ENCODE data around the gene AMACR.
"Not testable (repeated sequence)": the region's sequence is repeated elsewhere in the genome, so short reads cannot be mapped to it uniquely, and the experiment has no call there.

The AMACR gene

GRCh38 chr5:33973271-33973670, 34.6 kb downstream of the AMACR start:
- FAIRE-seq (no peak), DNase-seq (ENCODE audit: insufficient read length, low spot score) (no peak)

GRCh38 chr5:33969572-33970452, 38.0 kb downstream of the AMACR start:
- FAIRE-seq, result peak; percentile 86
- peak; percentile 87 for DNase-seq (ENCODE audit: insufficient read length, low spot score)

DNA sequence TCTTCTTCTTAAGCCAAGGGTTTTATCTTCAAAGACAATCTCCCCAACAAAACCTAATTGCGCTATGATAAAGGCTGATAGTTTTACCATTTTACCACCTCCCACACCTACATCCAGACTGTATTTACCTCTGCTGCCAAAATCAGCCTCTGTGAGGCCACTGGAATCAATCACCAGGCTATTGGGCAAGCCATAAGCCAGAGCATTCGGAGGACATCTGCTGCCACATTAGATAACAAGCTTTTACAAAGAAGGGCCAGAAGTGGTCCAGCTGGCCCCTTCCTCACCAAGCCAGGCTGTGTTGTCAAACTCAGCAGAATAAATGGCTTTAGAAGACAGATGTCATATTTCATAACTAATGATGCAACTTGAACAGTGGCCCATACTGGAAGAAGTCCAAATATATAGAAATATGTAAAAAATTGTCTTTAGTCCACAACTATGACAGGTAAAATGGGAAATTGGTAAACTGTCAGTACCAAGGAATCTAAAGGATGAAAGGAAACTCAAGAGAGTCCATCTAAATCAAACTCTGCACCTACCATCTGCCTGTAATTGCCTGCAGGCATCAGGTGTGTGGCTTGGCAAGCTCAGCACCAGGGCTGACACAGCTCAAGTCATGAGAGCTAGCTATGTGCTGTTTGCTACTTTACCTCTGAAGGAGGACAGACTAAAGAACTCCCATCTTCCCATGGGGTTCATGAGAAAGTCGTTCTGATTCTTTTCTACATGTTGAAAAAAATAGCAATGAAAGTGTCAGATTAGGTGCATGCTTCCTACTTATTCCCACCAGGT, 39.4 kb downstream of the AMACR start:
- peak; percentile 33 for FAIRE-seq
- no peak for DNase-seq (ENCODE audit: insufficient read length, low spot score)

GRCh38 chr5:33966805-33967204, 41.0 kb downstream of the AMACR start:
- DNase-seq (ENCODE audit: insufficient read length, low spot score), result no peak
- FAIRE-seq, result no peak

DNA sequence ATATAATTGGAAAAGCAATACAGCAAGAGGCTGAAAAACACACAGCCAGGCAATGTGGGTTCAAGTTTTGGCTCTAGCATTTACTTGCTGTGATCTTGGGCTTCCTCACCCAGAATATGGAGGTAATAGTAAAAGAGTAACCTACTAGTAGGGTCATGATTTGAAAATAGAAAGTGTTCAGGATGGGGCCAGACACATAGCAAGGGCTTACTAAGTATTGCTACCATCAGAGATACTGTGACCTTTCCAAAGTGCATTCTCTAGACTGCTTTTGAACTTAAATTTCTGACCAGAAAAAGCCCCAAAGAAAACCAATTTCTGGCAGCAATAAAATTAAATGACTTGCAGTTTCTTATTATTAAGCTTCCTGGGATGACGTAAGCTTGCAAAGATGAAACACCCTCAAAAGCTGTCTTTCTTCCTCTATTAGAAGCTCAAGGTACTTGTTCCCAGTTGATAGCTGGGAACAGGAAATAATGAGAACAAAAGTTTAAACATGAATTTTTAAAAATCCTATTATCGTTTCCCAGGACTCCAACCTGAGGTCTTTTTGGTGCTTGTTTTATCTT, 43.6 kb downstream of the AMACR start:
- no peak for DNase-seq (ENCODE audit: insufficient read length, low spot score)
- no peak for FAIRE-seq

- no peak for FAIRE-seq
- DNase-seq (ENCODE audit: insufficient read length, low spot score), result no peak
These were observed 49.7 kb downstream of the AMACR start for GRCh38 chr5:33958176-33958575.

GRCh38 chr5:33957577-33958150, 50.2 kb downstream of the AMACR start:
- FAIRE-seq (no peak), DNase-seq (ENCODE audit: insufficient read length, low spot score) (no peak)

DNA sequence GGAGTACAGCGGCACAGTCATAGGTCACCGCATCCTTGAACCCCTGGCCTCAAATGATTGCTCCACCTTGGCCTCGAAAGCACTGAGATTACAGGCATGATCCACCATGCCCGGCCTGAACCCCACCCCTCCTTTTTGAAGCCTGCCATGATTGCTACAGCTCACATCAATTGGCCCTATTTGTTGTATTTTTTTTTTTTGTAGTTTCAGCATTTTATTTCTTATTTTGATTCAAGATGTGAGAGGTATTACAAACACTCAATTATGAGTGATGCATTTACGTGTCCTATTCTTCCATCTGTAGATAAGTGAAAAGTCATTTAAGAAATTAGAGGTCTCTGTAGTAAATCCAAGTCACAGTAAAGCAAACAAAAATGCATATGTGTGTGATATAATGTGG, 55.7 kb downstream of the AMACR start:
- not testable (repeated sequence) for DNase-seq (ENCODE audit: insufficient read length, low spot score); FAIRE-seq

DNA sequence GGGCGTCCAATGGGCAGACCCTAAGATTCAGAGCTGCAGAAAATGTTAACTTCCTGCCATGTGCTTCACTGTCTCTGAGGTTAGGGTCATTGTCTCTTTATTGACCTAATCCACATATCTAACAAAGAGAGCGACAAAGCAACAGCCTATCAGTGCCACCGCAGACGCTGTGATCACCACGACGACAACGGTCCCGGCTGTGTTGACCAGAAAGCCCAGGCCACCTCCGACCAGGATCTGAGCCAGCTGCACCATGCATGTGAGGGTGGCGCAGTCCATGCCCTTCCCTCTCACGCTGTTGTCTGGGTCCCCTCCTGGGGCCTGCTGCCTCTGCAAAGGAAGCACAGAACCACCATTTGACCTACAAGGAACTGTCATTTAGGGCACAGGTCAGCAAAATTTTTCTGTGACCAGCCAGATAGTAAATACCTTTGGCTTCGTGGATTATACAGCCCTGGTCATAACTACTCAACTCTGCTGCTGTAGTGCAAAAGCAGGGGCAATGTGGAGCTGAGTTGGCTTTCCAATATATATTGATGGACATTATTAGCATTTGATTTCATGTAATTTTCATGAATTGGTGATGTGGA, 63.2 kb downstream of the AMACR start:
- no peak for DNase-seq (ENCODE audit: insufficient read length, low spot score)
- FAIRE-seq, result peak; percentile 64

DNA sequence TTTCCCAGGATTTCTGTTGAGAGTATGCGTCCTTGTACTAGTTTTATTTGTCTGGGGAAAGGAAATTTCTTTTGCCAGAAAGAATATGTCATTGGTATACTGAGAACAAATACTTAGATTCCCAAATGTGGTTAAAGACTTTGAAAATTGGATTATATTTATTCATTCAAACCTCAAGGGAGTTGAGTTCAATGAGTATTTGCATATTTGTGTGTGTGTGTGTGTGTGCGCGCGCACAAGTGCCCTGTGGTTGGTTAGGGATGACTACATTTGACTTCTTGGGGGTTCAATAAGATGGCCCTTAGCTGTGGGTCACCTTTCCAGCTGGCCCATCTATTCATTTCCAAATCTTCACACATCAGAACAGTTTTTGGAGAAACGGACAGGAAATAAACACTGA, 66.8 kb downstream of the AMACR start:
- DNase-seq (ENCODE audit: insufficient read length, low spot score) (no peak), FAIRE-seq (no peak)

DNA sequence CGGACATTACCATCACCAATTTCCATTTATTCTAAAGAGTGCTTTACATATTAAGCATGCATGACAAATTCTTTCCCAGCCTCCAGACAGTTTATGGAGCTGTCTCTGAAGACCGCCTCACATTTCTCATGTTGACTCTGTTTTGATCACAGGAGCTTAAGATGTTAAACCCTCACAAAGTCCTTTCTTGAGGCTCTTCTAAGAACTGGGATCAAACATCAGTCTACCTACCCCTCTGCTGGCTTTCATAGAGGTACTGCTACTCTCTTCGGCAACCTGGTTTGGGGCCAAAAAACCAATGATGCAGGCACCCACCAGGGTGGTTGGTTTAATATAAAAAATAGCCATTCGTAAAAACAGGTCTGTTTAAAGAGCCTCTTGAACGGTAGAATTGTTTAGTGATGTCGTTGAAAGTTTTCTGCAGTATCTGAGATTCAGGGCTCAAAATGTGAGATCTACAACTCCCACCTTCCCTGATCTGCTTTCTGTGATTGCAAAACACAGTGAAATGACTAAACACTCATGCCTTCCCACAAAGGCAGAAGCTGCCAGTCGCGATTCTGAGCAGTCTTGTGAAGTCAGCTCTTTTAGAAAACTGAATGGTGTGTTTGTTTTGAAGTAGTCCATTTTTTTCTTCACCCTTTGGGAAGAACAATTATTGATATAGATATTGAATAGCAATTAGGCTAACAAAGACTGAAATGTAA, 68.1 kb downstream of the AMACR start:
- DNase-seq (ENCODE audit: insufficient read length, low spot score), result no peak
- FAIRE-seq, result no peak

- no peak for DNase-seq (ENCODE audit: insufficient read length, low spot score)
- no peak for FAIRE-seq
These were observed 69.0 kb downstream of the AMACR start for GRCh38 chr5:33938881-33939280.

DNA sequence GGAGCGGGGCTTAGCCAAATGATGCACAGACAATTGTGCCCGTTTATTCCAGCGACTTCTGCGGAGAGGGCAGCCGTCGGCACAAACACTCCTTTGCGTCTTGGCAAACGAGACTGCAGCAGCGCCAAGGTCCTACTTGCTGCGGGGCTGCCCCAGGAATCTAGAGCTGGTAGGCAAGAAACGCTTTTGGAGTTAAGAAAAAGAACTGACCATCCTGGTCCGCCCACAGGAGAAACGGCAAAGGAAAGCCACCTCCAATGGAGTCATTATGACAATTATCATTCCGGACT, 69.4 kb downstream of the AMACR start:
- FAIRE-seq (no peak), DNase-seq (ENCODE audit: insufficient read length, low spot score) (no peak)

GRCh38 chr5:33937707-33938506, 69.9 kb downstream of the AMACR start:
- FAIRE-seq (peak; percentile 38), DNase-seq (ENCODE audit: insufficient read length, low spot score) (no peak)

- DNase-seq (ENCODE audit: insufficient read length, low spot score) (no peak), FAIRE-seq (no peak)
These were observed 70.7 kb downstream of the AMACR start for GRCh38 chr5:33937017-33937706.

DNA sequence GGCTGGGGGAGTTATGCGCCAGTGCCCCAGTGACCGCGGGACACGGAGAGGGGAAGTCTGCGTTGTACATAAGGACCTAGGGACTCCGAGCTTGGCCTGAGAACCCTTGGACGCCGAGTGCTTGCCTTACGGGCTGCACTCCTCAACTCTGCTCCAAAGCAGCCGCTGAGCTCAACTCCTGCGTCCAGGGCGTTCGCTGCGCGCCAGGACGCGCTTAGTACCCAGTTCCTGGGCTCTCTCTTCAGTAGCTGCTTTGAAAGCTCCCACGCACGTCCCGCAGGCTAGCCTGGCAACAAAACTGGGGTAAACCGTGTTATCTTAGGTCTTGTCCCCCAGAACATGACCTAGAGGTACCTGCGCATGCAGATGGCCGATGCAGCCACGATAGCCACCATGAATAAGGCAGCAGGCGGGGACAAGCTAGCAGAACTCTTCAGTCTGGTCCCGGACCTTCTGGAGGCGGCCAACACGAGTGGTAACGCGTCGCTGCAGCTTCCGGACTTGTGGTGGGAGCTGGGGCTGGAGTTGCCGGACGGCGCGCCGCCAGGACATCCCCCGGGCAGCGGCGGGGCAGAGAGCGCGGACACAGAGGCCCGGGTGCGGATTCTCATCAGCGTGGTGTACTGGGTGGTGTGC, 71.4 kb downstream of the AMACR start, which contains the start of gene RXFP3:
TSS of gene RXFP3 (plus strand) at position 6 of the 636 bp plus-strand sequence. CDS start at position 361, 355 bp downstream.
- DNase-seq (ENCODE audit: insufficient read length, low spot score), result no peak
- FAIRE-seq, result no peak
